Measurements from ENCODE around the gene MYO1E.

MYO1E gene

DNA sequence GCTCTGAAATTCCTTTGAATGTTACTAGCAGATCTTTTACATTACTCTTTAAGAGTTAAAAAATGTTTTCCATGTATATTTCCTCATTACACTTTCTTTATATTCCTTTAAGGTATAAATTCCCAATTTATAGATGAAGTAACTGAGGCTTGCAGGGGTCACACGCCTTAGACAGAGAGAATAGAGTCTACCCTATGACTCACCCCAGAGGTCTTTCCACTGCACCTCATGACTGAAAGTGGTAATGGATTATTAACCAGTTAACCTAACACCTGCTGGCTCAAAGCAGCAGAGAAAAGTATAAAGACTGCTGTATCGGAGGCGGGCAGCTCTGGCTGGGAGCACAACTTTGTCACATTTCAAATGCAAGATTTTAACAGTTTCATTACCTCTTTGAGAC, 128.3 kb downstream of the MYO1E start:
- Histone ChIP-seq H3K9me3 (ENCODE audit: control insufficient read depth, low read length) (no peaks in the 10 kb centered on the region), H3K4me1 (no peaks in the 10 kb centered on the region), H3K27me3 (ENCODE audit: control insufficient read depth, insufficient read depth, low read length) (no peaks in the 10 kb centered on the region), H3K4me3 (ENCODE audit: low read depth, low read length) (no peak overlapping the region), H3K27ac (no peak overlapping the region), H3K4me2 (ENCODE audit: low read length) (no peak overlapping the region), H3K36me3 (ENCODE audit: control insufficient read depth, insufficient read depth, low read length) (no peaks in the 10 kb centered on the region), H3K9ac (no peak overlapping the region), H2AFZ (no peak overlapping the region), H3K79me2 (no peaks in the 10 kb centered on the region)
- TF ChIP-seq, protein P1, sequence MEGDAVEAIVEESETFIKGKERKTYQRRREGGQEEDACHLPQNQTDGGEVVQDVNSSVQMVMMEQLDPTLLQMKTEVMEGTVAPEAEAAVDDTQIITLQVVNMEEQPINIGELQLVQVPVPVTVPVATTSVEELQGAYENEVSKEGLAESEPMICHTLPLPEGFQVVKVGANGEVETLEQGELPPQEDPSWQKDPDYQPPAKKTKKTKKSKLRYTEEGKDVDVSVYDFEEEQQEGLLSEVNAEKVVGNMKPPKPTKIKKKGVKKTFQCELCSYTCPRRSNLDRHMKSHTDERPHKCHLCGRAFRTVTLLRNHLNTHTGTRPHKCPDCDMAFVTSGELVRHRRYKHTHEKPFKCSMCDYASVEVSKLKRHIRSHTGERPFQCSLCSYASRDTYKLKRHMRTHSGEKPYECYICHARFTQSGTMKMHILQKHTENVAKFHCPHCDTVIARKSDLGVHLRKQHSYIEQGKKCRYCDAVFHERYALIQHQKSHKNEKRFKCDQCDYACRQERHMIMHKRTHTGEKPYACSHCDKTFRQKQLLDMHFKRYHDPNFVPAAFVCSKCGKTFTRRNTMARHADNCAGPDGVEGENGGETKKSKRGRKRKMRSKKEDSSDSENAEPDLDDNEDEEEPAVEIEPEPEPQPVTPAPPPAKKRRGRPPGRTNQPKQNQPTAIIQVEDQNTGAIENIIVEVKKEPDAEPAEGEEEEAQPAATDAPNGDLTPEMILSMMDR (IDR thresholded peaks at IDR 0.05) = no peak

DNA sequence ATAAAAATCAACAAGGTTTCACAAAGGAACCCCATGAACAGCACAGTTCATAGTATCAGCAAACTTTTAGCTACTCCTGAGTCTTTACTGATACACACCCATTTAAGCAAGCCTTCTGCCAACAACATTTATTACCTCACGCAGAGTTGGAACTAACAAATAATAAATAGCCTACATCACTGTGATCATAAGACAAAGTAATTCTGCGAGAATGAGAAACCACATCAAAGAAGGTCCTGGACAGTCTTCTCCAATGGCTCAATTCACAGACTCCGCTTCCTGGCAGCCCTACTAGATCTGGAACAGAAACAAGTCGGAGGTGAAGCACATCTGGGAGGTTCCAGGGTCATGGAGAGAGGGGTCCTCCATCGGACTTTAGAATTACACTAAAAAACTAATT, 129.0 kb downstream of the MYO1E start:
- Histone ChIP-seq H3K27ac (no peak overlapping the region), H3K4me2 (ENCODE audit: low read length) (no peak overlapping the region), H3K79me2 (no peaks in the 10 kb centered on the region), H3K9ac (no peak overlapping the region), H2AFZ (no peak overlapping the region), H3K4me3 (ENCODE audit: low read depth, low read length) (no peak overlapping the region), H3K27me3 (ENCODE audit: control insufficient read depth, insufficient read depth, low read length) (no peaks in the 10 kb centered on the region), H3K36me3 (ENCODE audit: control insufficient read depth, insufficient read depth, low read length) (no peaks in the 10 kb centered on the region), H3K4me1 (no peaks in the 10 kb centered on the region), H3K9me3 (ENCODE audit: control insufficient read depth, low read length) (no peaks in the 10 kb centered on the region)
- TF ChIP-seq, protein P1 (IDR thresholded peaks at IDR 0.05) = no peak

DNA sequence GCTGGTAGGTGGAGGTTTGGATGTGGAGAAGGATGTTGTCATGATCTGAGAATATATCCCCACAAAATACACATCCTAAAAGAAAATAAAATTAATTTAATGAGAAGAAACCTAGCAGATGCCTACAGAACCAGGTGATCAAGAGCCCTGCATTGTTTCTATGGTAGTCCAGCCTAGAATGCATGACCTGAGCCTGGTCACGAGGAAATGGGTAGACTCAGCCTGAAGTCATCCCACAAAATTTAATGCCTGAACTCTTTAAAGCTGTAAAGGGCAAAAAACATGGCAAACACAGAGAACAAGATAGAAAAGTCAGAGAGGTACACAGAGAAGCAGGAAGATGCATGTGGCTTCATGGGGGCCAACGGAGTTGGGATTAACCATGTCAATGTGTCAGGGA, 130.0 kb downstream of the MYO1E start:
- Histone ChIP-seq H2AFZ (no peak overlapping the region), H3K9ac (no peak overlapping the region), H3K27me3 (ENCODE audit: control insufficient read depth, insufficient read depth, low read length) (no peaks in the 10 kb centered on the region), H3K4me1 (no peaks in the 10 kb centered on the region), H3K9me3 (ENCODE audit: control insufficient read depth, low read length) (no peaks in the 10 kb centered on the region), H3K27ac (no peak overlapping the region), H3K4me3 (ENCODE audit: low read depth, low read length) (no peak overlapping the region), H3K4me2 (ENCODE audit: low read length) (no peak overlapping the region), H3K79me2 (no peaks in the 10 kb centered on the region), H3K36me3 (ENCODE audit: control insufficient read depth, insufficient read depth, low read length) (no peaks in the 10 kb centered on the region)
- TF ChIP-seq, protein P1 (IDR thresholded peaks at IDR 0.05) = no peak

DNA sequence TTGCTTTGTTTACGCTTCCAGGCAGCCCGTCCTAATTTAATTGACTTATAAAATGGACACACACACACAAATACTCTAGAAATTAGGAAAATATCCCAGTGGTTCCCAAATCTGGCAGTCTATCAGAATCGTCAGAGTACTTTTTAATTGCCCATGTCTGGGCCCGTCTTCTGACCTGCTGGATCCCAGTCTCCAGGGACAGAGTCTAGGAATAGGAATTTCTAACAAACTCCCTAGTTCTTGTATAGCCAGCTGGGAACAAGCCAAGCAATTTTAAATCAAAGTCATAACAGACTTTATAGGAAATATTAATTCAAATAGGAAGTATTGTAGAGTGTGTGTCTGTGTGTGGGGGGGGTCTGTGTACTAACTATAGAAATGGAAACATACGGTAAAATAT, 132.6 kb downstream of the MYO1E start:
- no peak overlapping the region for H2AFZ ChIP-seq
- no peaks in the 10 kb centered on the region for H3K79me2 ChIP-seq
- no peaks in the 10 kb centered on the region for H3K4me1 ChIP-seq
- no peak overlapping the region for H3K4me3 ChIP-seq (ENCODE audit: low read depth, low read length)
- H3K27ac ChIP-seq = no peak overlapping the region
- no peak overlapping the region for H3K4me2 ChIP-seq (ENCODE audit: low read length)
- no peak overlapping the region for H3K9ac ChIP-seq
- H3K36me3 ChIP-seq (ENCODE audit: control insufficient read depth, insufficient read depth, low read length) = no peaks in the 10 kb centered on the region
- H3K9me3 ChIP-seq (ENCODE audit: control insufficient read depth, low read length) = no peaks in the 10 kb centered on the region
- TF ChIP-seq, protein P1 (IDR thresholded peaks at IDR 0.05) = no peak
- no peaks in the 10 kb centered on the region for H3K27me3 ChIP-seq (ENCODE audit: control insufficient read depth, insufficient read depth, low read length)

DNA sequence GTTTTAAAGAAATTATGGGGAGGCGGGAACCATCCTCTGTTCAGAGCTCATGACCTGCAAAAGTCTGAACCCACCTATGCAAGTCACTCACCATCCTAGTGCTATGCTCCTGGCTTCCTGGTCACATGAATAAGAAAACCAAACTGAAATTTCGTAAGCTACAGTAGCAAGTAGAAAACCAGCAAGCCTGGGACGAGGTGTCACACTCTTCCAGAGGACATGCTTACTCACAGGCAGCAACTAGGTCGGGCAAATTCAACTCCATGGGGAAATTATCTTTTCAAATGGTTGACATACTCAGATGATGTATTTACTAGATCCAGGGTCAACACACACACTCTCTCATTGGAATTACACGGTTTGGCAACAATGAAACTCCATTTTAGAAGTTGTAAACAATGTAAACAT, 134.7 kb downstream of the MYO1E start:
- TF ChIP-seq, protein P1 (IDR thresholded peaks at IDR 0.05) = no peak
- H3K4me1 ChIP-seq = no peaks in the 10 kb centered on the region
- H3K27ac ChIP-seq = no peak overlapping the region
- no peaks in the 10 kb centered on the region for H3K79me2 ChIP-seq
- no peaks in the 10 kb centered on the region for H3K9me3 ChIP-seq (ENCODE audit: control insufficient read depth, low read length)
- no peak overlapping the region for H2AFZ ChIP-seq
- no peaks in the 10 kb centered on the region for H3K27me3 ChIP-seq (ENCODE audit: control insufficient read depth, insufficient read depth, low read length)
- no peak overlapping the region for H3K9ac ChIP-seq
- no peak overlapping the region for H3K4me2 ChIP-seq (ENCODE audit: low read length)
- H3K4me3 ChIP-seq (ENCODE audit: low read depth, low read length) = no peak overlapping the region
- H3K36me3 ChIP-seq (ENCODE audit: control insufficient read depth, insufficient read depth, low read length) = no peaks in the 10 kb centered on the region

Measured in parathyroid adenoma (tissue), 2 donors.